GM19099 (cell line): ENCODE data around the gene TSPAN3.

Source experiments
- POLR2A ChIP-seq: IDR thresholded peaks from 3 replicates; pipeline ENCODE4 v1.6.1; 2011; ENCODE audit warnings: low read depth; ENCODE audit not compliant: insufficient read length; ENCODE audit errors: extremely low read depth

The TSPAN3 gene

GRCh38 chr15:77033729-77034671 is 36.9 kb downstream of the TSPAN3 start:
- no peak for TF ChIP-seq POLR2A

DNA sequence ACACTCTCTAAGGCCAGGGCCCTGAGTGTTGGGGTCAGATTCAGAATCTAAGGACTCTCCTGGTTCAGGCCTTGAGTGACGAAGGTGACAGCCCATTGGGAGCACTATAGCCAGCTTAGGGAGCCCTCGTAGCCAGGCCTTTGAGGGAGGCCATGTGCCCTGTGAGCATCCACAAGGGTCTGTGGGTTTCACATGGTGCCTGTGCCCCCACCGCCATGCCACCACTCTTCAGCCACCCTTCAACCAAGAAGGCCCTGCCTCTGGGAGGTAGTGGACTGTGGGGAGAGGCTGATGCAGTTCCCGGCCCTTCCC is 37.5 kb downstream of the TSPAN3 start:
- TF ChIP-seq POLR2A = no peak

DNA sequence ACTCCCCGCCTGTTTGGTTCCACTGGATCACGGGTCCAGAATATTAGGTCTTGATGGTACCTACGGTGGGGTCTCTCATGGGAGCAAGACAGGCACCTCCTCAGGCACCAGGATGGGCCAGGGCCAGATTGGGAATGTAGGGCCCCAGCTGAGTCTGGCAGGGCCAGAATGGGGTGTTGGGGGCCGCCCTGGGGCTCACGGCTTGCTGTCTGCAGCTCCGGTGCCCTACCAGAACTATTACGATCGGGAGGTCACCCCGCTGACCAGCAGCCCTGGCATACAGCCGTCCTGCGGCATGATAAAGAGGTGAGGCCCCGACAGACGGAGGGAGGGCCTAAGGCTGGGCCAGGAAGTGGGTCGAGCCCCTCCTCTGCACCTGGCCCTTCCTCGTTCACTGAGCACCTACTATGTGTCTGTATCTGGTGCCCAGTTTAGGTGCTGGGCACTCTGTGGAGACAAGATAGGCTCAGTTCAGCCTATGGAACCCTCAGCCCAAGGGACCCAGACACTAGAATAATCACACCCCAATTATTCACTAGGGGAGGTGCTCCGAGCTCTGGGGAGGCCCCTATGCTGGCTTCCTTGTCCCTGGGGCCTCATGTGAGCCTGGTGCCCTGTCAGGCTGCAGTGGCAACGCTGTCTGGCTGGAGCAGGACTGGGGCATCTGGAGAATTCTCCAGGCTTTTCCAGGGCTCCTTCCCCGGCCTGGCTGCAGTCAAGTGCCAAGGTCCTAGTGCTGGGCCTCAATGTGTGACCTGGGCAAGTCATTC is 38.1 kb downstream of the TSPAN3 start:
- TF ChIP-seq POLR2A = no peak

- TF ChIP-seq POLR2A = no peak
These were observed 38.8 kb downstream of the TSPAN3 start for GRCh38 chr15:77032052-77032646.

DNA sequence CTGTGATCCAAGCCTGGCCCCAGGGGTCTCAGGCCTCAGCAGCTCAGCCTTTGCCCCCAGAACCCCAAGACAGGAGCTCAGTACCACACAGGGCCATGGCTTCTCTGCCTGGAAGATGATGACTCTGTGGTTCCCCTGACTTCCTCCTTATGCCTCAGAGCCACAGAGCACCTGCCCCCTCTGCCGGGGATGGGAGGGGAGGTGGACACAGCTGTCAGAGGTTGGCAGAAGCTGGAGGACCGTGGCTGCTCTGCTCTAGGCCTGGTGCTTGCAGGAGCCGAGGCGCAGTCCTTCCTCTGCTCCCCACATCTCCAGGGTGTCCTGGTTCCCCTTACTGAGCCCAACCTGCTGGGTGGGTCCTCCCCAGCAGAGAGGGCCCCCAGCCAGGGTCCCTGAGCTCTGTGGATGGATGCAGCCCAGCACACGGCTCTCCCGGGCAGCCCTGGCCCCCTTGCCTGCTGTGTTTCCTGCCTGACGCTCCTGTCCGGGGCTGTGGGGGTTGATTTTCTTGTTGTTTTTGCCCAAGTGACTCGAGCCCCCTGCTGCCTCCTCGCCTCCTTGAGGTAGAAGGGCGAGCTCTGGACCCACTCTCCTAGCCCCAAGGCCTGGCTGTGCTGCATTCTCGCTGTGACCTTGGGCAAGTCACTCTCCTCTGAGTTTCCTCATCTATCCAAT is 39.4 kb downstream of the TSPAN3 start:
- TF ChIP-seq POLR2A = no peak

- no peak for TF ChIP-seq POLR2A
These were observed 40.0 kb downstream of the TSPAN3 start for GRCh38 chr15:77030928-77031375.

- TF ChIP-seq POLR2A = no peak
These were observed 40.6 kb downstream of the TSPAN3 start for GRCh38 chr15:77030048-77030927.

GRCh38 chr15:77029166-77030047 is 41.5 kb downstream of the TSPAN3 start:
- TF ChIP-seq POLR2A = no peak

DNA sequence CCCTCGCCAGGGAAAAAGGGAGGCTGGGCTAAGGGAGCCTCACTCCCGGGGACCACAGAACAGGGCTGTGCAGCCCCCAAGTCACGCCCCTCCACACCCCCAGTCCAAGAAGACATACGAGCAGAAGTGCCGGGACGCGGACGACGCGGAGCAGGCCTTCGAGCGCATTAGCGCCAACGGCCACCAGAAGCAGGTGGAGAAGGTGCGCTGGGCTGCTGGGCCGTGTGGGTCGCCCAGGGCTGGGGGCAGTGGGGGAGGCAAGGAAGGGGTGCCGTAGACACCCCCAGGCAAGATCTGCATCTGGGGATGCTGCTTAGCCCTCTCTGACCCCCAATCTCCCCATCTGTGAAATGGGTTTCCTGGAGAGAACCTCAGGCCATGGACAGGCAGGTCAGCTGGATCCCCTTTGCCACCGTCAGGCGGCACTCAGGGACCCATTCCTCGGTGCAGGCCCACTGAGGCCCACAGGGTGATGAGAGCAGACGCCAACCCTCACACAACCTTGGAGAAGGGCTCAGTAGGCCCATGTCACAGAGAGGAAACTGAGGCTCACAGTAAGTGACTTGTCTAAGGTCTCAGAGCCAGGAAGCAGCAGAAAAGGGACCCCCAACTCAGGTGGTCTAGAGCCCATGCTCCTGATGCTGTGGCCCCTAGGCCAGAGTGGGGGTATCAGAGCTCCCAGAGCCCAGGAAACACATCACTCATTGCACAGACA is 42.3 kb downstream of the TSPAN3 start:
- no peak for TF ChIP-seq POLR2A

DNA sequence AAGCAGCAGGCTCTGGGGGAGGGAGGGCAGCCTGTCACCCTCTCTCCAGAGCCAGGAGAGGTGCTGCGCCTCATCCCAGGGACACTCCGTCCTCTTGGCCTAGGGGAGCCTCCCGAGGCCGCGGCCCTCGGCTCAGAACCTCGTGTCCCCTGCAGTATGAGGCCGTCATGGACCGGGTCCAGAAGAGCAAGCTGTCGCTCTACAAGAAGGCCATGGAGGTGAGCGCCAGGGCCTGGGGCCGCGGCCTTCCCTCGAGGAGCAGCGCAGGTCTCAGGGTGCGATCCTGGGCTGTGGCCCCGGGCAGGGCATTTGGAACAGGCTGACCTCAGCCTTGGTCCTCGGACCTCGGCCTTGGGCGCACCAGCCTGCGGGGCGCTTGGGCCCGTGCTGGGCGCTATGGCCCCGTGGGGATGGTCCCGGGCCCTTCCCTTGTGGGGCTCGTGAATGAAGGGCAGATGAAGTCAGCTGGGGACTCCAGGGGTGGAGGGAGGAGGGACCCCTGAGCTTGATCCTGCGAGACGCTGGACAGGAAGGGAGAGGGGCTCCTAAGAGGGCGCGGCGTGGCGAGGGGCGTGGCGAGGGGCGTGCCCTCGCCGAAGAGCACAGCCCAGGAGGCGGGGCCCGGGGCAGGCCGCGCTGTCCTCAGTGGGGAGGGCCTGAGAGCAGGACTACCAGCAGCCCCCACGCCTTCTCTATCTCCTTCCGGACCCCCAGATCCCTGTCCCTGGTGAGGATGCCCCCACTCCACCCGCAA is 43.0 kb downstream of the TSPAN3 start:
- no peak for TF ChIP-seq POLR2A

- no peak for TF ChIP-seq POLR2A
These were observed 43.7 kb downstream of the TSPAN3 start for GRCh38 chr15:77027111-77027696.
